Neural cell (in vitro differentiated cells): ENCODE data around the gene HTR2B. TPM values are rescaled to one million over a fixed set of nuclear protein-coding genes. Genes with fewer than 3 reads are reported as not detected.
"Not testable (repeated sequence)": the region's sequence is repeated elsewhere in the genome, so short reads cannot be mapped to it uniquely, and the experiment has no call there.

Experiments used
- H2AFZ ChIP-seq: fragments of 200-600, 300-800 bp; sonication (generic), shearing (Covaris generic); 2 replicates; pipeline ENCODE4 v1.6.0; 2014; ENCODE audit warnings: low read depth, mild to moderate bottlenecking, antibody characterized with exemption, low read length, moderate library complexity
- H3F3A ChIP-seq: fragments of 200-600 bp; shearing (Covaris generic); 2 replicates; pipeline ENCODE4 v1.6.1; 2016; ENCODE audit warnings: mild to moderate bottlenecking, moderate library complexity, mixed read lengths, antibody characterized with exemption, low read length; ENCODE audit not compliant: insufficient read depth, poor library complexity, severe bottlenecking
- H3K27ac ChIP-seq: fragments of 200-600, 300-800 bp; sonication (generic), shearing (Covaris generic); 2 replicates; pipeline ENCODE4 v1.5.1; 2014; ENCODE audit warnings: mild to moderate bottlenecking, low read length, moderate library complexity
- H3K27me3 ChIP-seq: fragments of 300-800, 200-600 bp; sonication (generic), shearing (Covaris generic); 2 replicates; pipeline ENCODE4 v1.6.0; 2014; ENCODE audit warnings: mild to moderate bottlenecking, low read depth, low read length, moderate library complexity; ENCODE audit not compliant: insufficient read depth
- H3K36me3 ChIP-seq: fragments of 300-800, 200-600 bp; sonication (generic), shearing (Covaris generic); 2 replicates; pipeline ENCODE4 v1.5.1; 2014; ENCODE audit warnings: mild to moderate bottlenecking, antibody characterized with exemption, low read length, moderate library complexity; ENCODE audit not compliant: insufficient read depth
- H3K4me2 ChIP-seq: fragments of 300-800, 200-600 bp; sonication (generic), shearing (Covaris generic); 2 replicates; pipeline ENCODE4 v1.6.0; 2014; ENCODE audit warnings: mild to moderate bottlenecking, low read length
- H3K4me3 ChIP-seq: fragments of 300-800, 200-600 bp; sonication (generic), shearing (Covaris generic); 2 replicates; pipeline ENCODE4 v1.5.1; 2014; ENCODE audit warnings: mild to moderate bottlenecking, low read length, moderate library complexity
- H3K79me2 ChIP-seq: fragments of 200-600 bp; shearing (Covaris generic); replicated peaks from 2 replicates; pipeline ENCODE4 v1.6.0; 2014; ENCODE audit warnings: mild to moderate bottlenecking, low read length, moderate library complexity; ENCODE audit not compliant: insufficient read depth
- H3K9ac ChIP-seq: fragments of 300-800, 200-600 bp; sonication (generic), shearing (Covaris generic); 2 replicates; pipeline ENCODE4 v1.6.1; 2016; ENCODE audit warnings: mild to moderate bottlenecking, low read length, mixed read lengths
- H3K9me2 ChIP-seq: fragments of 200-600 bp; shearing (Covaris generic); 2 replicates; pipeline ENCODE4 v1.6.1; 2016; ENCODE audit warnings: mild to moderate bottlenecking, low read length, mixed read lengths; ENCODE audit not compliant: insufficient read depth
- H3K9me3 ChIP-seq: fragments of 200-600, 300-800 bp; sonication (generic), shearing (Covaris generic); 2 replicates; pipeline ENCODE4 v1.6.1; 2016; ENCODE audit warnings: mild to moderate bottlenecking, mixed run types, low read length, moderate library complexity, mixed read lengths
- H4K20me1 ChIP-seq: fragments of 200-600 bp; shearing (Covaris generic); 2 replicates; pipeline ENCODE4 v1.6.1; 2016; ENCODE audit warnings: mild to moderate bottlenecking, mixed run types; ENCODE audit not compliant: insufficient read depth
- EP300 ChIP-seq: fragments of 450-650 bp; conservative IDR thresholded peaks from 2 replicates; pipeline ENCODE4 v1.6.1; 2014; ENCODE audit warnings: antibody characterized with exemption, mild to moderate bottlenecking, moderate library complexity; ENCODE audit not compliant: poor library complexity, severe bottlenecking
- EZH2 ChIP-seq: fragments of 200-600, 300-800 bp; shearing (Covaris generic), sonication (generic); IDR thresholded peaks from 2 replicates; pipeline ENCODE4 v1.6.1; 2014; ENCODE audit warnings: antibody characterized with exemption, low read length, borderline replicate concordance, mild to moderate bottlenecking; ENCODE audit not compliant: insufficient read depth, poor library complexity, severe bottlenecking
- MXI1 ChIP-seq: fragments of 450-650 bp; conservative IDR thresholded peaks from 2 replicates; pipeline ENCODE4 v1.6.1; 2014; ENCODE audit warnings: antibody characterized with exemption, mild to moderate bottlenecking; ENCODE audit not compliant: poor library complexity, severe bottlenecking
- POLR2AphosphoS5 ChIP-seq: IDR thresholded peaks from 2 replicates; pipeline ENCODE4 v1.6.1; 2012
- RAD21 ChIP-seq: fragments of 450-650 bp; conservative IDR thresholded peaks from 2 replicates; pipeline ENCODE4 v1.6.1; 2014; ENCODE audit warnings: antibody characterized with exemption, mild to moderate bottlenecking, moderate library complexity
- SMC3 ChIP-seq: fragments of 450-650 bp; conservative IDR thresholded peaks from 2 replicates; pipeline ENCODE4 v1.6.1; 2014; ENCODE audit warnings: antibody characterized with exemption, mild to moderate bottlenecking, moderate library complexity; ENCODE audit not compliant: poor library complexity
- TAF1 ChIP-seq: IDR thresholded peaks from 2 replicates; pipeline ENCODE4 v1.6.1; 2012; ENCODE audit warnings: low read depth
- polyA plus RNA-seq: library from polyadenylated mRNA; depleted of rRNA; stranded (reverse); fragments of >200 nt; gene quantifications from 2 replicates; pipeline ENCODE4 v1.2.3, GENCODE V29; 2014
- TF ChIP-seq, protein P1 (sequence below): fragments of 450-650 bp; IDR thresholded peaks from 2 replicates; pipeline ENCODE4 v1.5.1; 2014; ENCODE audit warnings: antibody characterized with exemption, mild to moderate bottlenecking, moderate library complexity; ENCODE audit not compliant: poor library complexity, severe bottlenecking
- TF ChIP-seq, protein P2 (sequence below): IDR thresholded peaks from 2 replicates; pipeline ENCODE4 v1.6.1; 2012; ENCODE audit warnings: borderline replicate concordance

HTR2B gene
- polyA plus RNA-seq, 1 donor from 2014 or later, result not detected

DNA sequence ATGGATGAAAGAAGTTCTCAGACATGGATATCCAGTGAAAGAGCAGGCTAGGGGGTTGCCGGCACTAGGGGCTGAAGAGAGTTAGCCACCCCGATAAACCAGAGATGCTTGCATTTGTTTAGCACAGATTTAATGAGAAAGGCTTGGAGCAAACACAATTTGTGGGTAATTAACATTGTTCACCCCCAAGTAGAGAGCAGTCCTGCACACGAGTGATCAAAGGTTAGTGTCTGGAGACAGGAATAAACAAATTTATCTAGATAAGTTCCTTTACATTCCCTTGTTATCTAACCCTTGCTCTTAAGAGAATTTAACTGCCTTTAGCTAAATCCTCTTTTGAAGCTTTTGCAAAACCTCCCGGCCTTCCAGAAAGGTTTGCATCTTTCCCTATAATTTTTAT, 23.9 kb downstream of the HTR2B start:
- no peak for TF ChIP-seq SMC3
- TF ChIP-seq, protein P1, sequence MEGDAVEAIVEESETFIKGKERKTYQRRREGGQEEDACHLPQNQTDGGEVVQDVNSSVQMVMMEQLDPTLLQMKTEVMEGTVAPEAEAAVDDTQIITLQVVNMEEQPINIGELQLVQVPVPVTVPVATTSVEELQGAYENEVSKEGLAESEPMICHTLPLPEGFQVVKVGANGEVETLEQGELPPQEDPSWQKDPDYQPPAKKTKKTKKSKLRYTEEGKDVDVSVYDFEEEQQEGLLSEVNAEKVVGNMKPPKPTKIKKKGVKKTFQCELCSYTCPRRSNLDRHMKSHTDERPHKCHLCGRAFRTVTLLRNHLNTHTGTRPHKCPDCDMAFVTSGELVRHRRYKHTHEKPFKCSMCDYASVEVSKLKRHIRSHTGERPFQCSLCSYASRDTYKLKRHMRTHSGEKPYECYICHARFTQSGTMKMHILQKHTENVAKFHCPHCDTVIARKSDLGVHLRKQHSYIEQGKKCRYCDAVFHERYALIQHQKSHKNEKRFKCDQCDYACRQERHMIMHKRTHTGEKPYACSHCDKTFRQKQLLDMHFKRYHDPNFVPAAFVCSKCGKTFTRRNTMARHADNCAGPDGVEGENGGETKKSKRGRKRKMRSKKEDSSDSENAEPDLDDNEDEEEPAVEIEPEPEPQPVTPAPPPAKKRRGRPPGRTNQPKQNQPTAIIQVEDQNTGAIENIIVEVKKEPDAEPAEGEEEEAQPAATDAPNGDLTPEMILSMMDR, result no peak
- no peak for TF ChIP-seq TAF1
- no peak for TF ChIP-seq EP300
- TF ChIP-seq MXI1, result no peak
- no peak for TF ChIP-seq RAD21
- no peak for TF ChIP-seq EZH2
- TF ChIP-seq, protein P2, sequence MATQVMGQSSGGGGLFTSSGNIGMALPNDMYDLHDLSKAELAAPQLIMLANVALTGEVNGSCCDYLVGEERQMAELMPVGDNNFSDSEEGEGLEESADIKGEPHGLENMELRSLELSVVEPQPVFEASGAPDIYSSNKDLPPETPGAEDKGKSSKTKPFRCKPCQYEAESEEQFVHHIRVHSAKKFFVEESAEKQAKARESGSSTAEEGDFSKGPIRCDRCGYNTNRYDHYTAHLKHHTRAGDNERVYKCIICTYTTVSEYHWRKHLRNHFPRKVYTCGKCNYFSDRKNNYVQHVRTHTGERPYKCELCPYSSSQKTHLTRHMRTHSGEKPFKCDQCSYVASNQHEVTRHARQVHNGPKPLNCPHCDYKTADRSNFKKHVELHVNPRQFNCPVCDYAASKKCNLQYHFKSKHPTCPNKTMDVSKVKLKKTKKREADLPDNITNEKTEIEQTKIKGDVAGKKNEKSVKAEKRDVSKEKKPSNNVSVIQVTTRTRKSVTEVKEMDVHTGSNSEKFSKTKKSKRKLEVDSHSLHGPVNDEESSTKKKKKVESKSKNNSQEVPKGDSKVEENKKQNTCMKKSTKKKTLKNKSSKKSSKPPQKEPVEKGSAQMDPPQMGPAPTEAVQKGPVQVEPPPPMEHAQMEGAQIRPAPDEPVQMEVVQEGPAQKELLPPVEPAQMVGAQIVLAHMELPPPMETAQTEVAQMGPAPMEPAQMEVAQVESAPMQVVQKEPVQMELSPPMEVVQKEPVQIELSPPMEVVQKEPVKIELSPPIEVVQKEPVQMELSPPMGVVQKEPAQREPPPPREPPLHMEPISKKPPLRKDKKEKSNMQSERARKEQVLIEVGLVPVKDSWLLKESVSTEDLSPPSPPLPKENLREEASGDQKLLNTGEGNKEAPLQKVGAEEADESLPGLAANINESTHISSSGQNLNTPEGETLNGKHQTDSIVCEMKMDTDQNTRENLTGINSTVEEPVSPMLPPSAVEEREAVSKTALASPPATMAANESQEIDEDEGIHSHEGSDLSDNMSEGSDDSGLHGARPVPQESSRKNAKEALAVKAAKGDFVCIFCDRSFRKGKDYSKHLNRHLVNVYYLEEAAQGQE, result no peak
- TF ChIP-seq POLR2AphosphoS5, result no peak
- no peaks in the 10 kb centered on the region for H3K36me3 ChIP-seq
- H3K9me2 ChIP-seq, result no peaks in the 10 kb centered on the region

DNA sequence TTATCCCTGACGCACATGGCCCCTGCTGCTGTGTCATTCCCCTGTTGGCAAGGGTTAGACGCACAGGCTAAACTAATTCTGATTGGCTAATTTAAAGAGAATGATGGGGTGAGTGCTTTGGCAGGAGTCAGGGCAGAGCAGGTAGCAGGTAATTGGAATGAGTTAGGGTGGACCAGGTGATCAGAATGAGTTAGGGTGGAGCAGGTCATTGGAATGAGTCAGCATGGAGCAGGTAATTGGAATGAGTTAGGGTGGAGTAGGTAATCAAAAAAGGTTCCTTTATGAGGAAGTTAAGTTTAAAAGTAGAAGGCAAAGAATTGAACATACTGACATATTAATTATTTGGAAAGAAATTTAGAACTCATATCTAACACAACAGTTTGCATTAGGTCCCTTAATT, 24.5 kb downstream of the HTR2B start:
- H3K9ac ChIP-seq, H3K4me2 ChIP-seq: not testable (repeated sequence)

More for the DNA sequence above, 23.9 kb downstream of the HTR2B start:
- no peaks in the 10 kb centered on the region for H3F3A ChIP-seq
- H3K27ac ChIP-seq, result no peak overlapping the region
- no peak overlapping the region for H2AFZ ChIP-seq
- H3K9ac ChIP-seq, result no peak overlapping the region
- H3K4me3 ChIP-seq, result no peak overlapping the region
- H3K9me3 ChIP-seq, result peaks cover 5% of the 10 kb centered on the region
- no peaks in the 10 kb centered on the region for H3K27me3 ChIP-seq
- no peaks in the 10 kb centered on the region for H3K79me2 ChIP-seq
- H3K4me2 ChIP-seq, result no peak overlapping the region
- H4K20me1 ChIP-seq, result no peaks in the 10 kb centered on the region

DNA sequence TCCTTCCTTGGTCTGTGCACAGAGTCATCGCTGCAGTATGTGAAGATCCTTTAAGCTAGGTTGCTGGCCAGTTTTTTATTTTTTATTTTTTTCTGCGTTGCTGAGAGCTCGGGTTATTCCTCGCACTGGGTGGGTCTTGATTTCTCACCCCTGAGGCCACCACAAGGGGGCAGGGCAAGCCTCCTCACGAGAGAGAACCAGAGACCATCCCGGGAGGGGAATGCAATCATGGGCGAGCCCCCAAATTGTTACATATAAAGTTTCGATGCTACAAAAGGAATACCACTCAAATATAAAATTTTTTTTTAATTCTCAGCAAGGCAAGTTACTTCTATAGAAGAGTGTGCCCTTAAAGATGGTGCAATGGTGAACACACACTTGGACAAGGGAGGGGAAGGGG, 24.9 kb downstream of the HTR2B start:
- H3K27me3 ChIP-seq, result no peaks in the 10 kb centered on the region
- H3K9me3 ChIP-seq, result peaks cover 5% of the 10 kb centered on the region
- no peaks in the 10 kb centered on the region for H3F3A ChIP-seq
- H3K4me2 ChIP-seq, result no peak overlapping the region
- H3K4me3 ChIP-seq, result no peak overlapping the region
- H3K9ac ChIP-seq, result no peak overlapping the region
- H4K20me1 ChIP-seq, result no peaks in the 10 kb centered on the region
- H3K36me3 ChIP-seq, result no peaks in the 10 kb centered on the region
- H3K27ac ChIP-seq, result no peak overlapping the region
- H3K9me2 ChIP-seq, result no peaks in the 10 kb centered on the region
- TF ChIP-seq TAF1 (no peak), RAD21 (no peak), SMC3 (no peak), MXI1 (no peak), POLR2AphosphoS5 (no peak), EZH2 (no peak), EP300 (no peak)
- TF ChIP-seq, protein P1, result no peak
- TF ChIP-seq, protein P2, result no peak
- no peak overlapping the region for H2AFZ ChIP-seq
- no peaks in the 10 kb centered on the region for H3K79me2 ChIP-seq

More for the DNA sequence above, 24.5 kb downstream of the HTR2B start:
- H3K36me3 ChIP-seq, H3K79me2 ChIP-seq, H3K27ac ChIP-seq, H2AFZ ChIP-seq, H3K9me2 ChIP-seq, H3K27me3 ChIP-seq, H3K4me3 ChIP-seq, H4K20me1 ChIP-seq, H3K9me3 ChIP-seq, H3F3A ChIP-seq: not testable (repeated sequence)
